Sigmoid colon (tissue), 7 donors: ENCODE data around the gene EPHB1. TPM values are rescaled to one million over a fixed set of nuclear protein-coding genes. Genes with fewer than 3 reads are reported as not detected.

Experiments
- DNase-seq: peaks from one replicate; pipeline ENCODE4 v3.0.0-alpha.2; 2019
- H3K27ac ChIP-seq, 4 donors: fragments of 200-600 bp; sonication (generic); one replicate each; pipeline ENCODE4 v1.5.1; 2016 to 2019; ENCODE audit warnings: mild to moderate bottlenecking in 1 of 4
- H3K27me3 ChIP-seq, 3 donors: fragments of 200-600 bp; sonication (generic); one replicate each; pipeline ENCODE4 v1.5.1; 2019; ENCODE audit warnings: mild to moderate bottlenecking in 1 of 3
- H3K36me3 ChIP-seq, 4 donors: fragments of 200-600 bp; sonication (generic); one replicate each; pipeline ENCODE4 v1.5.1; 2016 to 2019
- H3K4me1 ChIP-seq, 4 donors: fragments of 200-600 bp; sonication (generic); one replicate each; pipeline ENCODE4 v1.5.1; 2017 to 2019
- H3K4me3 ChIP-seq, 4 donors: fragments of 200-600 bp; sonication (generic); one replicate each; pipeline ENCODE4 v1.5.1; 2017 to 2019; ENCODE audit warnings: mild to moderate bottlenecking in 2 of 4, moderate library complexity in 1 of 4
- H3K9me3 ChIP-seq, 4 donors: fragments of 200-600 bp in 3 of 4; sonication (generic) in 3 of 4; one replicate each; pipeline versions ENCODE4 v1.5.1 to v1.6.1; 2013 to 2019
- CTCF ChIP-seq, 4 experiments: fragments of 450-650 bp in 3 of 4; fragments of 200-600 bp in 1 of 4; IDR thresholded peaks; one replicate each; pipeline ENCODE4 v1.5.1; 2016 to 2019; ENCODE audit warnings: antibody characterized with exemption in 4 of 4, mild to moderate bottlenecking in 3 of 4, moderate library complexity in 2 of 4
- EP300 ChIP-seq, 4 donors: sonication (generic); formaldehyde crosslinking; IDR thresholded peaks; one replicate each; pipeline ENCODE4 v1.6.1; 2017; ENCODE audit warnings: antibody characterized with exemption in 4 of 4
- POLR2A ChIP-seq, 2 donors: fragments of 450-650 bp; IDR thresholded peaks; one replicate each; pipeline ENCODE4 v1.6.1; 2016; ENCODE audit warnings: antibody characterized with exemption in 2 of 2, mild to moderate bottlenecking in 2 of 2, moderate library complexity in 2 of 2
- POLR2AphosphoS5 ChIP-seq, 4 donors: sonication (generic); formaldehyde crosslinking; IDR thresholded peaks; one replicate each; pipeline ENCODE4 v1.6.1; 2017; ENCODE audit warnings: antibody characterized with exemption in 4 of 4
- WGBS, 2 donors: extraction: QIAGEN DNeasy Blood & Tissue Kit; methylation state at CpG; one replicate each; pipeline ENCODE4 v1.1.7; 2013; 5-methylcytosine and 5-hydroxymethylcytosine counted together
- intact Hi-C: fragments of 100-400 bp; cut with DNase I; formaldehyde crosslinking; loops from one replicate; pipeline ENCODE4 v1.15.1; 2023
- polyA plus RNA-seq, 3 donors: library from polyadenylated mRNA; stranded (reverse); fragments of 200-250 nt; gene quantifications; one replicate each; pipeline ENCODE4 v1.2.3, GENCODE V29; 2013
- total RNA-seq, 4 donors: library from RNA; depleted of rRNA; stranded (reverse); fragments of >200 nt; gene quantifications; one replicate each; pipeline ENCODE4 v1.1.0, GENCODE V29; 2016
- donor health status: healthy with polysubstance abuse.
- donor health status: Bipolar disorder and iron deficiency.
- donor health status: healthy.

The EPHB1 gene
- total and polyA plus RNA-seq, 7 donors: 0.29 to 17.3 (median 3.6) TPM; not detected in 2

DNA sequence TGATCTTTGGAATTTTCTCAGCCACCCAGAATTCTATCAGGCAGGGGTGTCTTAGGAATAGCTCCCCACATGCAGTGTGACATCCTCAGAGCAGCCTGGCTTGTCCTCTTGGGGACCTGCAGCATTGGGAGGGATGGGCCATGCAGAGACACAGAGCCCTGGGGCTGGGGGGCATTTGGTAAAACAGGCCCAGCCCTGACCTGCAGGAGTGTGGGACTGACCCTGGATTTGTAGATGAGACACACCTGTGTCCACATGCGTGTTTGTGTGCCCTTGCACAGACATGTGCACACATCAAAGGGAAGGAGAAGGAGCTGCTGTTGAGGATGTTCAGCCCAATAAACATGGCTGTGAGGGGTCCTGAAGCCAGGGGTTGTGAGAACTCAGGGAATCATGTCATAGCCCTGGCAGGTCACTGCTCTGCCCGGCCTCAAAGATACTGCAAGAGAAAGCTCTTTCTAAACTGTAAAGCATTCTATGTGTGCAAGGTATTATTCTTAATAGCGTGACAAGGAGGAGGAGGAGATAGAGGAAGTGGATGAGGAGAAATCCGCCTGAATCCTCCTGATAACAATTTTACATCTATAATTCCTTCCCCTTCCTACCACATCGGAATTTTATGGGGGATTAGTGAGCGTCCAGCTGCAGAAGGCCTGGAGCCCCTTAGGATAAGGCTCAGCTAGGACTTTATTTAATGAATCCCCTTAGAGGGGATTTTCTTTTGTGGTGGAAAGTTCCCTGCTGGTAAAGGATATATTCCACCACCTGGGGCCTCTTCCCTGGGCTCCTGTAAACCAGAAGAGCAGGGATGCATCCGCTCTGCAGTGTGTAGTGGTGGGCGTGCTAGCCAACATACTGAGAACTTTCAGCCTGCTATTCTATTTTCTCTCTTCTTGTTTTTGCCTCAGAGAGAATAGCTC is 245.5 kb downstream of the EPHB1 start:
- H3K4me3 ChIP-seq: no peak overlapping the region
- H3K9me3 ChIP-seq: no peaks in the 10 kb centered on the region
- intact Hi-C loops: no loop called here
- 78 to 86% methylated on average over 8 of the region's 8 CpGs for WGBS, 2 donors
- no peaks in the 10 kb centered on the region for H3K4me1 ChIP-seq
- DNase-seq: no peak
- no peak for TF ChIP-seq POLR2A (IDR thresholded peaks at IDR 0.05)
- TF ChIP-seq POLR2AphosphoS5 (IDR thresholded peaks at IDR 0.05): no peak
- no peak for TF ChIP-seq EP300 (IDR thresholded peaks at IDR 0.05)
- TF ChIP-seq CTCF (IDR thresholded peaks at IDR 0.05): no peak
- H3K27me3 ChIP-seq: no peaks in the 10 kb centered on the region
- H3K36me3 ChIP-seq: no peaks in the 10 kb centered on the region
- H3K27ac ChIP-seq: no peak overlapping the region

DNA sequence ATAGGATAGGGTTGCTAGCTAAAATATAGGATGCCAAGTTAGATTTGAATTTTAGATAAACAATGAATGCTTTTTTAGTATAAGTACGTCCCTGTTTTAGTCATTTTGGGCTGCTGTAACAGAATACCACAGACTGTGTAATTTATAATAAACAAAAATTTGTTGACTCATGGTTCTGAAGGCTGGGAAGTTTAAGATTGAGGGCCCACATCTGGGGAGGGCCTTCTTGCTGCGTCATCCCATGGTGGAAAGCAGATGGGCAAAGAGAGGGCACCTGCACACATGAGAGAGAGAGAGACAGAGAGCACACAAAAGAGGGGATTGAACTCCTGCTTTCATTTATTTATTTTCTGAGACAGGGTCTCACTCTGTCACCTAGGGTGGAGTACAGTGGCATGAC is 246.5 kb downstream of the EPHB1 start:
- no peaks in the 10 kb centered on the region for H3K9me3 ChIP-seq
- no peaks in the 10 kb centered on the region for H3K4me1 ChIP-seq
- no peaks in the 10 kb centered on the region for H3K36me3 ChIP-seq
- no peaks in the 10 kb centered on the region for H3K27me3 ChIP-seq
- no peak overlapping the region for H3K27ac ChIP-seq
- DNase-seq: no peak
- no peak for TF ChIP-seq POLR2AphosphoS5 (IDR thresholded peaks at IDR 0.05)
- TF ChIP-seq EP300 (IDR thresholded peaks at IDR 0.05): no peak
- TF ChIP-seq CTCF (IDR thresholded peaks at IDR 0.05): no peak
- TF ChIP-seq POLR2A (IDR thresholded peaks at IDR 0.05): no peak
- intact Hi-C loops: no loop called here
- H3K4me3 ChIP-seq: no peak overlapping the region
- WGBS, 2 donors: 50 to 77% methylated on average over 2 of the region's 2 CpGs

GRCh38 chr3:135047061-135047460 is 252.0 kb downstream of the EPHB1 start:
- H3K27ac ChIP-seq: no peak overlapping the region
- H3K27me3 ChIP-seq: no peaks in the 10 kb centered on the region
- H3K9me3 ChIP-seq: no peaks in the 10 kb centered on the region
- no peak overlapping the region for H3K4me3 ChIP-seq
- intact Hi-C loops: no loop called here
- no peaks in the 10 kb centered on the region for H3K4me1 ChIP-seq
- DNase-seq: no peak
- no peaks in the 10 kb centered on the region for H3K36me3 ChIP-seq
- WGBS, 2 donors: 86 to 92% methylated on average over 4 of the region's 4 CpGs
- no peak for TF ChIP-seq POLR2AphosphoS5 (IDR thresholded peaks at IDR 0.05)
- TF ChIP-seq EP300 (IDR thresholded peaks at IDR 0.05): no peak
- no peak for TF ChIP-seq POLR2A (IDR thresholded peaks at IDR 0.05)
- TF ChIP-seq CTCF (IDR thresholded peaks at IDR 0.05): no peak

- TF ChIP-seq CTCF (IDR thresholded peaks at IDR 0.05): no peak
- TF ChIP-seq POLR2AphosphoS5 (IDR thresholded peaks at IDR 0.05): no peak
- no peak for TF ChIP-seq POLR2A (IDR thresholded peaks at IDR 0.05)
- TF ChIP-seq EP300 (IDR thresholded peaks at IDR 0.05): no peak
- Histone ChIP-seq H3K27ac (no peak overlapping the region), H3K36me3 (no peaks in the 10 kb centered on the region), H3K4me1 (no peaks in the 10 kb centered on the region), H3K9me3 (no peaks in the 10 kb centered on the region), H3K27me3 (no peaks in the 10 kb centered on the region), H3K4me3 (no peak overlapping the region)
- intact Hi-C loops: no loop called here
- WGBS, 2 donors: 81 to 84% methylated on average over 3 of the region's 3 CpGs
- DNase-seq: no peak
These were observed 255.5 kb downstream of the EPHB1 start for GRCh38 chr3:135050536-135050935.
